ENCODE results near the gene DQX1.
A peak's percentile ranks its signal among the peaks of the same experiment; 100 is the strongest.
"Not testable (repeated sequence)": the region's sequence is repeated elsewhere in the genome, so short reads cannot be mapped to it uniquely, and the experiment has no call there.

DQX1 gene

GRCh38 chr2:74525717-74526648 lies at the start of gene DQX1:
TSS of gene DQX1 (minus strand) at chr2:74526231. CDS start at chr2:74525729, 502 bp downstream.
- peak in 1 of 2 experiments; percentile 11 for DNase-seq

GRCh38 chr2:74575320-74575719 lies 49.3 kb upstream of the DQX1 start:
- DNase-seq: no peak

DNA sequence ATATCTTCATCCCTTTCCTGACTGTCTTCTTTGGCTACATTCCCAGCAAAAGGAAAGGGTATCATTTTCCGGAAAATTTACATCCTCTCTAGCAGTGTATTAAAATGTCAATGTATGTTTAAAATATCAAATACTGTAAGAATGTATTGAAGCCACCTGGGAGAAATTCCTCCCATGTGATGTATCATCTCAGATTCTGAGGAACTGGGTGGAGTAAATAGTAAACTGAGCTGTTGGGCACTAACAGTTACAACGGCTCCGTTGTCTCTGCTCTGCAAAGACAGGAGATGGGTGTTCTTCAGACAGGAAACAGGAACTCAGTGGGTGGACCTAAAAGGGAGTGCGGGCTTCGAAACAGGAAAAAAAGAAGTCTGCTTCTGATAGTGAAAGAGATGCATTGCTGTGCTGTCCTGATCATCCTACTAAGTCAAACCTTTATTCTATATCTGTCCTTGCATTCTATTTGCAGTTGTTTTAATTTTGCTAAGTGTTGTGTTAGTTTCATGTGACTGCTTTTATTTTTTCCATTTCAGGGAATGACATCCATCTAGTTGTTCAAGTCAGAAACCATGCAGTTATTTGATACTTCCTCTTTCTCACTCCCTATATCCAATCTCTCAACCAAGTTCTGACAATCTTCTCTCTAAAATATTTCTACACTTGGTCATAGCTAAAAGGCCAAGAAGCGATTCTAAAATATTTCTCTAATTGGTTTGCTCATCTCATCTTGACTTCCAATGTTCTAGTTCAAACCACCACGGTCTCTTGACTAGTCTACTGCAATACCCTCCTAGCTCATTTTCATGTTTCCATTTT lies 47.9 kb upstream of the DQX1 start:
- DNase-seq: peak; percentile 4 to 21

GRCh38 chr2:74572178-74572925 lies 46.3 kb upstream of the DQX1 start:
- DNase-seq: no peak

GRCh38 chr2:74571058-74571457 lies 45.0 kb upstream of the DQX1 start:
- DNase-seq: no peak

DNA sequence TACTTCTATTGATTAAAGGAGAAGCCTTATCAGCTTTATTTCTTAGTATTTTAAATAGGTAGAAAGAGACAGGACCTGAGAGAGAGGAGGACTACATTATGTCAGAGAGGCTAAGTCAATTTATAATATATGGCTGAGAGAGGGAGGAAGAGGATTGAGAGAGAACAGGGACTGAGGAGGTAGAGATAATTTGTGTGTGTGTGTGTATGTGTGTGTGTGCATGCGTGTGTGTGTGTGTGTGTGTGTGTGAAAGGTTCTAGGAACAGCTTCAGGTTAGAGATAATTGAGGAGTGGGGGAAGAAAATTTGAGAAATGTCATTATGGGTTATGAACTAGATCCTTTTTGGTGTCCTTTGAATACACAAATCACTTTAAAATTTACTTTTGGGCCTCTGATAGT lies 43.7 kb upstream of the DQX1 start:
- no peak for DNase-seq

- no peak for DNase-seq
These were observed 41.9 kb upstream of the DQX1 start for GRCh38 chr2:74567881-74568280.

DNA sequence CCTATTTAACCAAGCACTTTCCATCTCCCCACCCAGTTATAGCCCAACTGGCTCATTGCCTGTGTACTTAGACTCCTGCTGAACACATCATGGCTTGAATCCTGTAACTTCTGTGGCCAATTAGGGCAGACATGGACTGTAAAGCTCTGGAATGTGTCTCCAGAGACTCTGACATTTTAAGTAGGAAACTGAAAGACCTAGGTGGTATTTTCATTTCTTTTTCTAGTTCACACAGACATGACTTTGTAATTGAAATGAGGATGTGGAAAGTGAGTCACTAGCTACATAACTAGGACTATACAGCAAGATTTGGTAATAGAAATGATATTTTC lies 40.7 kb upstream of the DQX1 start:
- no peak for DNase-seq

DNA sequence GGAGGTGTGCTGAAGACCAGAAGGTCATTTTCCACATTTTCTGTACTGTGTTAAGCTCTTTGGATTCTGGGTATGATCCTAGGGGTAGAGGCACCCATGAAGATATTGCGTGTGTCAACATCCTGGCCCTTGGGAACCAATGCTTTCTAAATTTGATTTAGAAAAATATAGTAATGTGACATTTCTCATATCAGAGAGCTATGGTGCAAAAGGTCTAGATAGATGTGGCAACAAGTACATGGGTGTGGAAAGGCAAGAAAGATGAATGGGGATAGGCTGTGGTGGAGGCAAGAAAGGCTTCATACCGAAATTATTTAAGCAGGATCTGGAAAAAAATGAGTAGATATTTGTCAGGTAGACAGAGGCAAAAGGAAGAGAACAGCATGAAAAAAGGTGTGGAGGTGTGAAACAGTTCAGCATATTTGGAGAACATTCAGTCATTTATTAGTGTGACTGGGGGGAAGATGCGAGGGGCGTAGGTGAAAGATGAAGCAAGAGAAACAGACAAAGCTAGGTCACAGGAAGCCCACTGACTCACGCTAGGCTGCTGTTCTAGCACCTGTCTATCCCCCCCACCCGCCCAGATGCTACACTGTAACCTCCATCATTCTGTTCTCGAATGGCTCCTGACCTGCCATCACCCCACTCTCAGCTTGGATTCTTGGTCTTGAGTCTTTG lies 40.2 kb upstream of the DQX1 start:
- no peak for DNase-seq

GRCh38 chr2:74564222-74564621 lies 38.2 kb upstream of the DQX1 start:
- no peak for DNase-seq

- DNase-seq: no peak
These were observed 36.2 kb upstream of the DQX1 start for GRCh38 chr2:74562126-74562775.

DNA sequence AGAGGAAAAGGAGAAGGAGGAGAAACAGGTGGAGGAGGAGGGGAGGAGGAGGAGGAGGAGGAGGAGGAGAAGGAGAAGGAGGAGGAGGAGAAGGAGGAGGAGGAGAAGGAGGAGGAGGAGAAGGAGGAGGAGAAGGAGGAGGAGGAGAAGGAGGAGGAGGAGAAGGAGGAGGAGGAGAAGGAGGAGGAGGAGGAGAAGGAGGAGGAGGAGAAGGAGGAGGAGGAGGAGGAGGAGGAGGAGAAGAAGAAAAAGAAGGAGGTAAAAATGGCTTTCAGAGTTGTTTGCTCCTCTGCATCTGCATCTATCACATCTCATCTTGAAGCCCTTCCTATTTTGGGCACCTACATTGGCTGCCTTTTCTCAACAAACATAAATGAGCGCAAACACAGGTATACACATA lies 35.0 kb upstream of the DQX1 start:
- DNase-seq: not testable (repeated sequence)

DNA sequence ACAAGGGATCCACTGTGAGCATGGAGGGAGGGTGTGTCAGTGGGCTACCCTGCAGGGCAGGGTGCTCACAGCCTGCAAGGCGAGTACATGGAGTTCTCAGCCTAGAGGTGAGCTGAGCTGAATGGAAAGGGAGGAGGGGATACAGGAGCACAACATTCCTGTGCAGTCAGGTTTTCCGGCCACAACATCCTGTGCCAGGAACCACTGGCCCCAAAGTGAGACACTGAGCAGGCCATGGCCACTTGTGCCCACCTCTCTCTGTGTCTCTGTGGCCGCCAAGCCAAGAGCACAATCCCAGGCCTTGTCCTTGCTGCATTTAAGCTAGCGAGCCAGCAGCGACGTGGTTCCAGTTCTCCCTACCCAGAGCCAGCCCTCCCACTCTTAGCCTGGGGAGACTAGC lies 34.6 kb upstream of the DQX1 start:
- DNase-seq: no peak

DNA sequence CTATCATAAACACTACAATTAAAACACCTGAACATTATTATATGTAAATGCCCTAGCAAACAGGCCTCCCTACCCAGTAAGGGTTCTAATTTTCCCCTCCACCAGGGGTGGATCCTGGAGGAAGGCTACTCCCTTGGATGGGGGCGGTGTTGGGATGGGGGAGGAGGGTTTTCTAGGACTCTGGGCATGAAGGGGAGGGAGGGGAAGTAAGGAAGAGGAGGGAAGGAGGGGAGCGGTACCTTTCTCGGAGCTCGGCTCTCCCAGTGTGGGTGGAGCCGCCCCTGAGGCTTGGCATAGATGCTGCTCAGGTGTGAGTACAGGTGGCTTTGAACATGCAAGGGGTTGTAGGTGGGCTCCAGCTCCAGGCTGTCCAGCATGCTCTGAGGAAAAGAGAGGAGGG lies 33.9 kb upstream of the DQX1 start:
- DNase-seq: no peak

- DNase-seq: no peak
These were observed 32.5 kb upstream of the DQX1 start for GRCh38 chr2:74558284-74559230.

GRCh38 chr2:74556831-74557370 lies 30.9 kb upstream of the DQX1 start:
- DNase-seq: no peak

DNA sequence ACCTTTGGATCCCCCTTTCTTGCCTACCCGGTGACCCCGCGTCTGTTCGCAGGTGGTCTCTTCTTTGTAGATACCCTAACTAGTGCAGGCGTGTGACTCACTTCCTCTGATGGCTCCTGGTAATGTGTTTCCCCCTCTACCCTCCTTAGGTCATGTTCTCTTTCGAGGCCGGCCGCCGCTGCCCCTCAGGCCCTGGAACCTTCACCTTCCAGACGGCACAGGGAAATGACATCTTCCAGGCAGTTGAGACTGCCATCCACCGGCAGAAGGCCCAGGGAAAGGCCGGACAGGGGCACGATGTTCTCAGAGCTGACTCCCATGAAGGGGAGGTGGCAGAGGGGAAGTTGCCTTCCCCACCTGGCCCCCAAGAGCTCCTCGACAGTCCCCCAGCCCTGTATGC lies 30.1 kb upstream of the DQX1 start:
- DNase-seq: no peak

- DNase-seq: no peak
These were observed 29.6 kb upstream of the DQX1 start for GRCh38 chr2:74555610-74556103.

DNA sequence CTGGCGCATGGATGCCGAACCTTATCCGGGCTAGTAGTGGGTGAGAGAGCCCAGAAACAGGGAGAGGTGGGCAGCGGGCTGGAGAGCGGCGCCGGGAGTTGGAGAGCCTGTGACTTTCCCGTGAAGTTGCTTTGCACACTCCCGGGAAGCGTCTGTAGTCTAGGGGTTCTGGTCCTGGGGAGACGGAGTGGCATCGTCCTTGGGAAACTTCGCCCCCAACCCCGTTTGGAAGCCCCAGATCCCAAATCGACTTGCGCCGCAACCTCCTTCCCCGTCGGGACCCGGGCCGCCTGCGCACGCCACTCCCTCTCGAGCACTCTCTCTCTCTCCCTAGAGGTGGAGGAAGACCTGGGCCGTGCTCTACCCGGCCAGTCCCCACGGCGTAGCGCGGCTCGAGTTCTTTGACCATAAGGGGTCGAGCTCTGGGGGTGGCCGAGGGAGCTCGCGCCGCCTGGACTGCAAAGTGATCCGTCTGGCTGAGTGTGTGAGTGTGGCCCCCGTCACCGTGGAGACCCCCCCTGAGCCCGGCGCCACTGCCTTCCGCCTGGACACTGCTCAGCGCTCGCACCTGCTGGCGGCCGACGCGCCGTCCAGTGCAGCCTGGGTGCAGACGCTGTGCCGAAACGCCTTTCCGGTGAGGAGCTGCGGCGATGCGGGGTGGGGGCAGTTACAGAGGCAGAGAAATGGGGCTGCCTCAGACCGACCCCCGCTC lies 28.9 kb upstream of the DQX1 start:
- DNase-seq: peak in 1 of 2 experiments; percentile 49

Data from SHP77 (cell line).